ENCODE results near the gene CD6. TPM values are rescaled to one million over a fixed set of nuclear protein-coding genes. Genes with fewer than 3 reads are reported as not detected.

Gene CD6
- total and polyA plus RNA-seq, 2 donors (not counting 3 experiments of a cell fraction or from before 2014, with no cell fraction given) = not detected

- dilution Hi-C loops (cut with MboI; ENCODE audit: extremely low pct_ligation_motif_present, low sequenced_read_pairs) = no loop called here
- intact Hi-C loops (cut with micrococcal nuclease) = no loop called here
- Histone ChIP-seq H3K9me3 (replicated peaks; ENCODE audit: control insufficient read depth, insufficient read depth, low read length) (no peaks in the 10 kb centered on the region), H3K27me3 (ENCODE audit: control insufficient read depth in 2 of 2, insufficient read depth in 2 of 2, low read length in 2 of 2) (peaks cover 0 to 2% of the 10 kb centered on the region in 2 experiments), H4K20me1 (replicated peaks; ENCODE audit: control insufficient read depth, extremely low read depth, insufficient read depth, low read length) (no peaks in the 10 kb centered on the region), H3K9me1 (replicated peaks; ENCODE audit: control insufficient read depth, extremely low read depth, insufficient read depth, low read length) (no peaks in the 10 kb centered on the region), H3K27ac (ENCODE audit: insufficient read depth, low read depth, low read length) (no peak overlapping the region), H3K4me3 (replicated peaks in 1 of 3; ENCODE audit: insufficient read depth in 1 of 3, low read depth in 1 of 3, low read length in 3 of 3) (no peak overlapping the region), H3K9ac (replicated peaks; ENCODE audit: extremely low read depth, insufficient read depth, low read length) (no peak overlapping the region), H3K4me1 (ENCODE audit: control insufficient read depth, extremely low read depth, insufficient read depth, low read length) (no peaks in the 10 kb centered on the region), H3K4me2 (ENCODE audit: insufficient read depth, low read length) (no peak overlapping the region), H2AFZ (ENCODE audit: low read depth, low read length) (no peak overlapping the region), H3K36me3 (ENCODE audit: control insufficient read depth in 2 of 2, extremely low read depth in 1 of 2, insufficient read depth in 2 of 2, low read length in 2 of 2) (no peaks in the 10 kb centered on the region), H3K79me2 (ENCODE audit: control insufficient read depth, insufficient read depth, low read length) (no peaks in the 10 kb centered on the region)
- TF ChIP-seq POLR2AphosphoS5 (IDR thresholded peaks at IDR 0.05; ENCODE audit: insufficient read depth, low read depth, low read length) (no peak), GATA2 (IDR thresholded peaks at IDR 0.05; ENCODE audit: insufficient read depth, insufficient read length, low read depth, low read length) (no peak), MYC (IDR thresholded peaks at IDR 0.05; ENCODE audit: low read depth, low read length) (no peak), FOS (IDR thresholded peaks at IDR 0.05; ENCODE audit: borderline replicate concordance, insufficient read depth, low read length) (no peak), JUN (IDR thresholded peaks at IDR 0.05; ENCODE audit: borderline replicate concordance, insufficient read depth, insufficient read length, low read depth) (no peak), EZH2 (IDR thresholded peaks at IDR 0.05; ENCODE audit: borderline replicate concordance, low read depth, low read length, severe bottlenecking) (no peak), POLR2A (IDR thresholded peaks at IDR 0.05; ENCODE audit: low read depth, low read length) (no peak), MAX (IDR thresholded peaks at IDR 0.05; ENCODE audit: insufficient read depth, insufficient read length) (no peak)
- TF ChIP-seq, protein P1, sequence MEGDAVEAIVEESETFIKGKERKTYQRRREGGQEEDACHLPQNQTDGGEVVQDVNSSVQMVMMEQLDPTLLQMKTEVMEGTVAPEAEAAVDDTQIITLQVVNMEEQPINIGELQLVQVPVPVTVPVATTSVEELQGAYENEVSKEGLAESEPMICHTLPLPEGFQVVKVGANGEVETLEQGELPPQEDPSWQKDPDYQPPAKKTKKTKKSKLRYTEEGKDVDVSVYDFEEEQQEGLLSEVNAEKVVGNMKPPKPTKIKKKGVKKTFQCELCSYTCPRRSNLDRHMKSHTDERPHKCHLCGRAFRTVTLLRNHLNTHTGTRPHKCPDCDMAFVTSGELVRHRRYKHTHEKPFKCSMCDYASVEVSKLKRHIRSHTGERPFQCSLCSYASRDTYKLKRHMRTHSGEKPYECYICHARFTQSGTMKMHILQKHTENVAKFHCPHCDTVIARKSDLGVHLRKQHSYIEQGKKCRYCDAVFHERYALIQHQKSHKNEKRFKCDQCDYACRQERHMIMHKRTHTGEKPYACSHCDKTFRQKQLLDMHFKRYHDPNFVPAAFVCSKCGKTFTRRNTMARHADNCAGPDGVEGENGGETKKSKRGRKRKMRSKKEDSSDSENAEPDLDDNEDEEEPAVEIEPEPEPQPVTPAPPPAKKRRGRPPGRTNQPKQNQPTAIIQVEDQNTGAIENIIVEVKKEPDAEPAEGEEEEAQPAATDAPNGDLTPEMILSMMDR (IDR thresholded peaks at IDR 0.05; ENCODE audit: extremely low read depth in 1 of 2, insufficient read depth in 1 of 2, low read depth in 1 of 2, low read length in 2 of 2) = no peak
- FAIRE-seq (no peak), DNase-seq (ENCODE audit: low read depth, low spot score) (no peak)
- ChIA-PET POLR2A (no interaction called here), CTCF (no interaction called here)
- BruUV-seq (replicated peaks) = no TSS peak
Measured at GRCh38 chr11:60977836-60978235, 6.4 kb downstream of the CD6 start.
